IMR-90 (cell line): ENCODE data around the gene PNMA1. TPM values are rescaled to one million over a fixed set of nuclear protein-coding genes. Genes with fewer than 3 reads are reported as not detected.

Source experiments
- ATAC-seq: fragments of 200-7000 bp; cut with Tn5 transposase; 2 replicates; pipeline ENCODE4 v1.9.1; 2020; ENCODE audit warnings: low read depth, mild to moderate bottlenecking, moderate library complexity
- Bru-seq: library from RNA; stranded (reverse); fragments of 400-500 nt; gene quantifications from one replicate; lab custom pipeline; 2021; lab: Mats Ljungman, UMichigan
- BruChase-seq, 2 experiments: library from RNA; stranded (reverse); fragments of 400-500 nt; gene quantifications; one replicate each; lab custom pipeline; 2021; lab: Mats Ljungman, UMichigan
- BruUV-seq: library from RNA; stranded (reverse); fragments of 400-500 nt; replicated peaks from 2 replicates; lab custom pipeline; 2021; lab: Mats Ljungman, UMichigan
- CTCF ChIA-PET: fragments of 300-600 bp; formaldehyde crosslinking; extraction: SDS; loops from one replicate; lab custom pipeline; 2021; ENCODE audit warnings: antibody characterized with exemption; lab: Yijun Ruan, JAX
- POLR2A ChIA-PET: fragments of 300-600 bp; sonication (Branson Sonifier 250); formaldehyde crosslinking; loops from one replicate; lab custom pipeline; 2022; ENCODE audit warnings: antibody characterized with exemption; ENCODE audit not compliant: unreplicated experiment; lab: Charles Lee
- DNase-seq: peaks from one replicate; pipeline ENCODE4 v3.0.0; 2013
- H2AFZ ChIP-seq: replicated peaks from 2 replicates; pipeline ENCODE3; 2013; ENCODE audit warnings: low read length, mild to moderate bottlenecking; ENCODE audit not compliant: poor library complexity
- H2AK5ac ChIP-seq: 2 replicates; pipeline ENCODE4 v1.6.1; 2013; ENCODE audit warnings: low read depth, low read length, inconsistent platforms
- H2AK9ac ChIP-seq: replicated peaks from 2 replicates; pipeline ENCODE3; 2013; ENCODE audit warnings: mild to moderate bottlenecking, low read depth, low read length, moderate library complexity; ENCODE audit not compliant: poor library complexity
- H2BK120ac ChIP-seq: 2 replicates; pipeline ENCODE4 v1.6.1; 2013; ENCODE audit warnings: low read depth, low read length, inconsistent platforms
- H2BK15ac ChIP-seq: 3 replicates; pipeline ENCODE4 v1.6.1; 2013; ENCODE audit warnings: low read depth, low read length, inconsistent platforms
- H2BK20ac ChIP-seq: 2 replicates; pipeline ENCODE4 v1.6.1; 2013; ENCODE audit warnings: low read depth, mild to moderate bottlenecking, inconsistent platforms, low read length, moderate library complexity
- H2BK5ac ChIP-seq: 2 replicates; pipeline ENCODE4 v1.6.1; 2013; ENCODE audit warnings: mild to moderate bottlenecking, low read depth, low read length, inconsistent platforms; ENCODE audit not compliant: poor library complexity, severe bottlenecking
- H3K14ac ChIP-seq: replicated peaks from 2 replicates; pipeline ENCODE4 v1.6.1; 2013; ENCODE audit warnings: low read depth, low read length, inconsistent platforms
- H3K18ac ChIP-seq: 2 replicates; pipeline ENCODE4 v1.6.1; 2013; ENCODE audit warnings: low read depth, low read length, control low read depth
- H3K23ac ChIP-seq: 2 replicates; pipeline ENCODE4 v1.6.1; 2013; ENCODE audit warnings: low read depth, low read length, inconsistent platforms
- H3K27ac ChIP-seq: 2 replicates; pipeline ENCODE4 v1.5.1; 2013; ENCODE audit warnings: mild to moderate bottlenecking, control low read depth, low read length; ENCODE audit not compliant: insufficient read depth
- H3K27me3 ChIP-seq: 2 replicates; pipeline ENCODE4 v1.6.1; 2013; ENCODE audit warnings: low read length; ENCODE audit not compliant: control insufficient read depth, insufficient read depth
- H3K36me3 ChIP-seq: 2 replicates; pipeline ENCODE4 v1.6.1; 2013; ENCODE audit warnings: low read length, mixed read lengths; ENCODE audit not compliant: control insufficient read depth, insufficient read depth
- H3K4ac ChIP-seq: 2 replicates; pipeline ENCODE4 v1.6.1; 2013; ENCODE audit warnings: low read depth, low read length, inconsistent platforms
- H3K4me1 ChIP-seq: 2 replicates; pipeline ENCODE4 v1.6.1; 2013; ENCODE audit warnings: low read length, mixed read lengths; ENCODE audit not compliant: control insufficient read depth, insufficient read depth
- H3K4me2 ChIP-seq: 2 replicates; pipeline ENCODE4 v1.6.1; 2013; ENCODE audit warnings: low read depth, mild to moderate bottlenecking, control low read depth, low read length, moderate library complexity
- H3K4me3 ChIP-seq: 2 replicates; pipeline ENCODE4 v1.5.1; 2013; ENCODE audit warnings: low read depth, mild to moderate bottlenecking, control low read depth, low read length, moderate library complexity; ENCODE audit not compliant: insufficient read depth
- H3K56ac ChIP-seq: 2 replicates; pipeline ENCODE4 v1.6.1; 2013; ENCODE audit warnings: low read length, inconsistent platforms; ENCODE audit not compliant: insufficient read depth; ENCODE audit errors: extremely low read depth
- H3K79me1 ChIP-seq, 2 experiments: 2 replicates each; pipeline ENCODE4 v1.6.1; 2013; ENCODE audit warnings: low read length in 2 of 2, inconsistent platforms in 1 of 2, low read depth in 1 of 2
- H3K9ac ChIP-seq: 2 replicates; pipeline ENCODE4 v1.6.1; 2013; ENCODE audit warnings: low read depth, low read length, control low read depth
- H3K9me1 ChIP-seq: 2 replicates; pipeline ENCODE4 v1.6.1; 2013; ENCODE audit warnings: low read length, inconsistent platforms; ENCODE audit not compliant: insufficient read depth
- H3K9me3 ChIP-seq: 2 replicates; pipeline ENCODE4 v1.6.1; 2013; ENCODE audit warnings: low read length; ENCODE audit not compliant: control insufficient read depth, insufficient read depth
- H4K20me1 ChIP-seq: 2 replicates; pipeline ENCODE4 v1.6.1; 2013; ENCODE audit warnings: low read length, inconsistent platforms; ENCODE audit not compliant: insufficient read depth
- H4K5ac ChIP-seq: 2 replicates; pipeline ENCODE4 v1.6.1; 2013; ENCODE audit warnings: mild to moderate bottlenecking, low read depth, low read length, control low read depth
- H4K8ac ChIP-seq, 2 experiments: 2 replicates each; pipeline ENCODE4 v1.6.1; 2013; ENCODE audit warnings: low read depth in 2 of 2, low read length in 2 of 2, control low read depth in 1 of 2, inconsistent platforms in 1 of 2
- H4K91ac ChIP-seq: 2 replicates; pipeline ENCODE4 v1.6.1; 2013; ENCODE audit warnings: low read depth, low read length, inconsistent platforms; ENCODE audit not compliant: insufficient read depth
- BHLHE40 ChIP-seq: fragments of 150-350 bp; IDR thresholded peaks from 2 replicates; pipeline ENCODE4 v1.6.1; 2016; ENCODE audit warnings: mild to moderate bottlenecking, low read depth, low read length
- CEBPB ChIP-seq: IDR thresholded peaks from 2 replicates; pipeline ENCODE4 v1.6.1; 2012; ENCODE audit warnings: low read depth, low read length, improper control_type of control experiment
- MAZ ChIP-seq: IDR thresholded peaks from 2 replicates; pipeline ENCODE4 v1.6.1; 2012; ENCODE audit warnings: low read depth, mild to moderate bottlenecking, low read length, improper control_type of control experiment, moderate library complexity, borderline replicate concordance
- MXI1 ChIP-seq: IDR thresholded peaks from 2 replicates; pipeline ENCODE4 v1.6.1; 2012; ENCODE audit warnings: low read depth, mild to moderate bottlenecking, low read length, moderate library complexity, borderline replicate concordance
- NFE2L2 ChIP-seq: fragments of 150-350 bp; IDR thresholded peaks from 2 replicates; pipeline ENCODE4 v1.6.1; 2016; ENCODE audit warnings: low read depth, mild to moderate bottlenecking, low read length
- POLR2A ChIP-seq: IDR thresholded peaks from 2 replicates; pipeline ENCODE4 v1.6.1; 2012; ENCODE audit warnings: mild to moderate bottlenecking, low read depth, low read length
- RFX5 ChIP-seq: IDR thresholded peaks from 2 replicates; pipeline ENCODE4 v1.8.0; 2012; ENCODE audit warnings: low read depth, mild to moderate bottlenecking, low read length, moderate library complexity
- WGBS, 2 experiments: methylation state at CpG; one replicate each; pipeline versions ENCODE4 v1.1.5 to v1.1.7; 2013; ENCODE audit warnings: missing lambda C conversion rate in 2 of 2; ENCODE audit not compliant: insufficient read length in 1 of 2; ENCODE audit errors: extremely low coverage in 2 of 2; 5-methylcytosine and 5-hydroxymethylcytosine counted together
- dilution Hi-C: fragments of 300-500 bp; cut with HindIII; formaldehyde crosslinking; loops from one replicate; pipeline ENCODE4 v1.14.3; 2018; ENCODE audit warnings: low sequenced_read_pairs; ENCODE audit not compliant: unreplicated experiment
- in situ Hi-C: fragments of 300-500 bp; cut with MboI; formaldehyde crosslinking; loops from 3 replicates; pipeline ENCODE4 v1.14.3; 2019; ENCODE audit warnings: low sequenced_read_pairs, inconsistent platforms, mixed read lengths
- intact Hi-C: fragments of 100-400 bp; cut with micrococcal nuclease; formaldehyde crosslinking; loops from 2 replicates; pipeline ENCODE4 v1.10.0; 2022
- long read RNA-seq: library from polyadenylated mRNA; unstranded; transcript quantifications from one replicate; pipeline ENCODE4 v2.0.0, GENCODE V29; 2021; ENCODE audit not compliant: unreplicated experiment
- polyA plus RNA-seq, 3 experiments: library from polyadenylated mRNA; depleted of rRNA; stranded (reverse); fragments of >200 nt; gene quantifications; 2 replicates each; pipeline ENCODE4 v1.2.3, GENCODE V29; 2012; ENCODE audit warnings: low replicate concordance in 1 of 3
- total RNA-seq: library from RNA; depleted of rRNA; stranded (reverse); fragments of >200 nt; gene quantifications from 2 replicates; pipeline ENCODE4 v1.2.3, GENCODE V29; 2012; rRNA removed
- TF ChIP-seq, protein P1 (sequence below): fragments of 150-350 bp; IDR thresholded peaks from 2 replicates; pipeline ENCODE4 v1.6.1; 2016; ENCODE audit warnings: low read depth, mild to moderate bottlenecking, low read length, moderate library complexity, borderline replicate concordance

PNMA1 gene, protein sequence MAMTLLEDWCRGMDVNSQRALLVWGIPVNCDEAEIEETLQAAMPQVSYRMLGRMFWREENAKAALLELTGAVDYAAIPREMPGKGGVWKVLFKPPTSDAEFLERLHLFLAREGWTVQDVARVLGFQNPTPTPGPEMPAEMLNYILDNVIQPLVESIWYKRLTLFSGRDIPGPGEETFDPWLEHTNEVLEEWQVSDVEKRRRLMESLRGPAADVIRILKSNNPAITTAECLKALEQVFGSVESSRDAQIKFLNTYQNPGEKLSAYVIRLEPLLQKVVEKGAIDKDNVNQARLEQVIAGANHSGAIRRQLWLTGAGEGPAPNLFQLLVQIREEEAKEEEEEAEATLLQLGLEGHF
- total RNA-seq (6.5 and 7.5 TPM in 2 replicates), polyA plus RNA-seq (2012; rRNA removed) (21.0 and 28.2 TPM in 2 replicates), Bru-seq, nascent RNA (percentile 82 among the genes with signal in this experiment), BruChase-seq, experiment 1, labeled RNA remaining after a 6-hour chase (percentile 96 among the genes with signal in this experiment), BruChase-seq, experiment 2, labeled RNA remaining after a 2-hour chase (percentile 96 among the genes with signal in this experiment)
- polyA plus RNA-seq (2012; cell fraction: cytosol; rRNA removed), result 22.6 and 27.0 TPM in 2 replicates
- polyA plus RNA-seq (2012; cell fraction: nucleus; rRNA removed; ENCODE audit: low replicate concordance), result 13.7 and 19.3 TPM in 2 replicates
- long read RNA-seq, transcript PNMA1-201 (1 exons, 2,590 nt), result major isoform, 207 of 207 reads
- long read RNA-seq, partial matches to known transcripts, result 0 of 207 reads
- long read RNA-seq, other reads (novel, unspliced or antisense), result 0 of 207 reads

DNA sequence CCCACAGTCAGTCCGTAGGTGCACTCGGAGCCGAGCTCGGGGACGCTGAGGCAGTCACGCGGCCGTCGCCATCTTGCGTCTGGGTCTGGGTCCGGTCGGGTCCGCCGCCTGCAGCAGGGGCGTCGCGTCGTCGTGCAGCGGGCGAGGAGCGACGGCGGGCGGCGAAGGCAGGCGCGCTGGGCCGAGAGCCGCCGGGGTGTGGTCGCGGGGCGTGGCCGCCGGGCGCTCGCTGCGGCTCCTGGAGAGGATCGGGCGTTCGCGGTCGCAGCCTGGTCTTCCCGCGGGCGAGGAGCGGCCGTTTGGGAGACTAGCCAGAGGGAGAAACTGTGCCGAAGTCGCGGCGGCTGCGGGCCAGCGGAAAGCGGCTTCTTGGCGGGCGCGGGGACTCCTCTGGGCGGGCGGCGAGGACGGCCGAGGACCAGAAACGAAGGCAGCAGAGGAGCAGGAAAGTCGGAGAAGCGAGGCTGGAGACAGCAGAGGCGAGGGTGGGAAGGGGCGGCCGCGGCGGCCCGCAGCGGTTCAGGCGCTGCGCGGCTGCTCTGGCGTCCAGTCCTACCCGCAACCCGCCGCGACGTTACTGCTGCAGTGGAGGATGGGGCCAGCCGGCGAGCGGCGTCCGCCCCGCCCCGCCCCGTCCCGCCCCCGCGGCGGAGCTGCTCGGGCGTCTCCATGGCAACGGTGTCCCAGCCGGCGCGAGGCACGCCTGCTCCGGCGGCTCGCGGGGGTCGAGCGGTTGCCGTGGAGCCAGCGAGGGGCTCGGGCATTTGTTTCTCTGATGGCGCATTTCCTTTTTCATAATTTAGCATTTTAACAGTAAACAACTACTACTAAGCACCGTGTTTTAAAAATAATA lies at the start of gene PNMA1:
PNMA1 (minus strand) TSS at position 582 of the 853 bp plus-strand sequence. CDS start 745 bp downstream, outside the sequence.
- H3K79me1 ChIP-seq, result peaks cover 22 to 68% of the 10 kb centered on the region in 2 experiments
- ChIA-PET POLR2A (interaction anchor here (0.6 to 0.7 kb wide), 4 partner anchors 10 to 403 kb away, joined by 3 to 4 read pairs (median 4); no protein-coding TSS in a partner anchor), CTCF (interaction anchor here (0.6 kb wide), 1 partner anchor 39 kb away, joined by 3 read pairs; no protein-coding TSS in a partner anchor)
- peak within 1 kb of the TSS; percentile 32 for H3K18ac ChIP-seq
- dilution Hi-C loops (no loop called here), intact Hi-C loops (no loop called here), in situ Hi-C loops (no loop called here)
- H3K27me3 ChIP-seq, result no peaks in the 10 kb centered on the region
- peaks cover 47% of the 10 kb centered on the region for H4K20me1 ChIP-seq
- BruUV-seq, result no TSS peak
- H4K8ac ChIP-seq, result peak within 1 kb of the TSS; percentile 65 to 90
- peak within 1 kb of the TSS; percentile 100 for H3K23ac ChIP-seq
- peak within 1 kb of the TSS; percentile 97 for H3K4ac ChIP-seq
- DNase-seq (peak; percentile 72), ATAC-seq (peak; percentile 78)
- peak within 1 kb of the TSS; percentile 94 for H3K27ac ChIP-seq
- H3K9ac ChIP-seq, result peak within 1 kb of the TSS; percentile 93
- H4K91ac ChIP-seq, result peak within 1 kb of the TSS; percentile 88
- WGBS, 2 experiments, result 1% methylated on average over 65 of the region's 113 CpGs; no CpG with 5 or more reads in 1 of the 2 experiments
- peak within 1 kb of the TSS; percentile 97 for H2AFZ ChIP-seq
- H3K36me3 ChIP-seq, result peaks cover 23% of the 10 kb centered on the region
- peak within 1 kb of the TSS; percentile 98 for H3K56ac ChIP-seq
- H2BK20ac ChIP-seq, result peak within 1 kb of the TSS; percentile 67
- peak within 1 kb of the TSS; percentile 97 for H3K4me2 ChIP-seq
- H4K5ac ChIP-seq, result peak within 1 kb of the TSS; percentile 26
- peak within 1 kb of the TSS; percentile 86 for H2BK5ac ChIP-seq
- peak within 1 kb of the TSS; percentile 99 for H2AK9ac ChIP-seq
- H3K4me3 ChIP-seq, result peak within 1 kb of the TSS; percentile 72
- H2BK120ac ChIP-seq, result peak within 1 kb of the TSS; percentile 84
- H3K4me1 ChIP-seq, result peaks cover 17% of the 10 kb centered on the region
- no peaks in the 10 kb centered on the region for H3K9me3 ChIP-seq
- peak within 1 kb of the TSS; percentile 99 for H3K14ac ChIP-seq
- peak within 1 kb of the TSS; percentile 93 for H2AK5ac ChIP-seq
- TF ChIP-seq CEBPB (no peak), MXI1 (peak; percentile 87), MAZ (peak; percentile 67; the same call in 1 of the 2 replicates), NFE2L2 (no peak), RFX5 (no peak), POLR2A (peak; percentile 89), BHLHE40 (peak; percentile 51; the same call in 1 of the 2 replicates)
- TF ChIP-seq, protein P1, sequence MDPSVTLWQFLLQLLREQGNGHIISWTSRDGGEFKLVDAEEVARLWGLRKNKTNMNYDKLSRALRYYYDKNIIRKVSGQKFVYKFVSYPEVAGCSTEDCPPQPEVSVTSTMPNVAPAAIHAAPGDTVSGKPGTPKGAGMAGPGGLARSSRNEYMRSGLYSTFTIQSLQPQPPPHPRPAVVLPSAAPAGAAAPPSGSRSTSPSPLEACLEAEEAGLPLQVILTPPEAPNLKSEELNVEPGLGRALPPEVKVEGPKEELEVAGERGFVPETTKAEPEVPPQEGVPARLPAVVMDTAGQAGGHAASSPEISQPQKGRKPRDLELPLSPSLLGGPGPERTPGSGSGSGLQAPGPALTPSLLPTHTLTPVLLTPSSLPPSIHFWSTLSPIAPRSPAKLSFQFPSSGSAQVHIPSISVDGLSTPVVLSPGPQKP, result no peak
- H2BK15ac ChIP-seq, result peak within 1 kb of the TSS; percentile 68; the same call in 1 of the 3 replicates
- H3K9me1 ChIP-seq, result peaks cover 13% of the 10 kb centered on the region
